Measurements from ENCODE around the gene ZNF771.

DNA sequence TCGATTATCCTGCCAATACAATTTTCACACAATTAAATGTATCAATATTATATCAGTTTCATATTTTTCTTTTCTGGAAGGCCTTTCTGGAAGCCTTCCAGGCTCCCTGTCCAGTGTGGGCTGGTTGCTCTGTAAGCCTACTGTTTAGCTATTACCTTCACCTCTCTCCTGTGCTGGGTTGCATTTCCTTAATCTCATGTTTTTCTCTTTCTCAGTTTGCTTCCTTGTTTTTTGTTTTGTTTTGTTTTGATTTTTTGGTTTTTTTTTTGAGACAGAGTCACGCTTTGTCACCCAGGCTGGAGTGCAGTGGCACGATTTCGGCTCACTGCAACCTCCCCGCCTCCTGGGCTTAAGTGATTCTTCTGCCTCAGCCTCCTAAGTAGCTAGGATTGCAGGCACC, 31.4 kb downstream of the ZNF771 start:
- no peak for TF ChIP-seq JUND (IDR thresholded peaks at IDR 0.05; ENCODE audit: borderline replicate concordance, low read depth, low read length)
- TF ChIP-seq JUND (tag; IDR thresholded peaks at IDR 0.05; ENCODE audit: borderline replicate concordance, low read depth, low read length), result no peak
- TF ChIP-seq RAD21 (CRISPR knock-in tag; conservative IDR thresholded peaks at IDR 0.05 in 1 of 2, IDR thresholded peaks at IDR 0.05 in 1 of 2), result no peak

All from K562 (cell line).